HG02759 (cell line): ENCODE results near the gene WDR59.
"Not testable (repeated sequence)": the region's sequence is repeated elsewhere in the genome, so short reads cannot be mapped to it uniquely, and the experiment has no call there.

ENCODE experiments used
- ATAC-seq: cut with Tn5 transposase; IDR thresholded peaks from one replicate; pipeline ENCODE4 v1.9.1; 2021; ENCODE audit warnings: mild to moderate bottlenecking, moderate library complexity; ENCODE audit not compliant: unreplicated experiment

The WDR59 gene

GRCh38 chr16:74868501-74868900 lies 116.4 kb downstream of the WDR59 start:
- no peak for ATAC-seq

- no peak for ATAC-seq
Observed at GRCh38 chr16:74868035-74868434, 116.9 kb downstream of the WDR59 start.

- ATAC-seq, result no peak
Observed at GRCh38 chr16:74867281-74867849, 117.6 kb downstream of the WDR59 start.

- no peak for ATAC-seq
Observed at GRCh38 chr16:74865922-74866598, 118.9 kb downstream of the WDR59 start.

- peak; percentile 78 for ATAC-seq
Observed at GRCh38 chr16:74862743-74863244, 122.1 kb downstream of the WDR59 start.

GRCh38 chr16:74852500-74852875 lies 132.4 kb downstream of the WDR59 start:
- ATAC-seq, result no peak

- ATAC-seq, result no peak
Observed at GRCh38 chr16:74850027-74850426, 134.9 kb downstream of the WDR59 start.

- no peak for ATAC-seq
Observed at GRCh38 chr16:74847202-74847601, 137.7 kb downstream of the WDR59 start.

- ATAC-seq, result no peak
Observed at GRCh38 chr16:74846714-74847113, 138.2 kb downstream of the WDR59 start.

GRCh38 chr16:74844041-74844980 lies 140.6 kb downstream of the WDR59 start:
- ATAC-seq, result no peak

GRCh38 chr16:74843381-74844035 lies 141.4 kb downstream of the WDR59 start:
- ATAC-seq, result not testable (repeated sequence)

- no peak for ATAC-seq
Observed at GRCh38 chr16:74842413-74842812, 142.5 kb downstream of the WDR59 start.

GRCh38 chr16:74841904-74842303 lies 143.0 kb downstream of the WDR59 start:
- no peak for ATAC-seq

- no peak for ATAC-seq
Observed at GRCh38 chr16:74841469-74841868, 143.5 kb downstream of the WDR59 start.

- no peak for ATAC-seq
Observed at GRCh38 chr16:74837056-74837455, 147.9 kb downstream of the WDR59 start.

GRCh38 chr16:74836111-74836671 lies 148.7 kb downstream of the WDR59 start:
- no peak for ATAC-seq

GRCh38 chr16:74832228-74832627 lies 152.7 kb downstream of the WDR59 start:
- ATAC-seq, result no peak

- ATAC-seq, result no peak
Observed at GRCh38 chr16:74831467-74831866, 153.5 kb downstream of the WDR59 start.

GRCh38 chr16:74830648-74831047 lies 154.3 kb downstream of the WDR59 start:
- no peak for ATAC-seq

GRCh38 chr16:74829637-74830036 lies 155.3 kb downstream of the WDR59 start:
- ATAC-seq, result no peak

- ATAC-seq, result no peak
Observed at GRCh38 chr16:74825941-74826340, 159.0 kb downstream of the WDR59 start.
